Liver (tissue), 9 donors: ENCODE measurements around the gene PDCD5. TPM values are rescaled to one million over a fixed set of nuclear protein-coding genes. Genes with fewer than 3 reads are reported as not detected.
"Not testable (repeated sequence)": the region's sequence is repeated elsewhere in the genome, so short reads cannot be mapped to it uniquely, and the experiment has no call there.

Experiments used
- DNase-seq: peaks from one replicate; pipeline ENCODE4 v3.0.0-alpha.2; 2017; ENCODE audit warnings: low spot score
- H3K27ac ChIP-seq, 2 donors: one replicate each; pipeline ENCODE4 v1.7.0; 2013; ENCODE audit warnings: inconsistent platforms in 2 of 2, low read length in 2 of 2, control low read depth in 1 of 2, low read depth in 1 of 2, mild to moderate bottlenecking in 1 of 2
- H3K27me3 ChIP-seq, 4 donors: one replicate each; pipeline versions ENCODE4 v1.6.1 to v1.7.0; 2013; ENCODE audit warnings: low read length in 3 of 4, inconsistent platforms in 1 of 4, mild to moderate bottlenecking in 1 of 4, moderate library complexity in 1 of 4; ENCODE audit not compliant: control insufficient read depth in 4 of 4, insufficient read depth in 4 of 4
- H3K36me3 ChIP-seq, 4 donors: one replicate each; pipeline versions ENCODE4 v1.6.1 to v1.7.0; 2013; ENCODE audit warnings: low read length in 3 of 4, mild to moderate bottlenecking in 3 of 4, low read depth in 1 of 4, moderate library complexity in 1 of 4; ENCODE audit not compliant: control insufficient read depth in 4 of 4, insufficient read depth in 3 of 4
- H3K4me1 ChIP-seq, 4 donors: one replicate each; pipeline versions ENCODE4 v1.6.1 to v1.7.0; 2013; ENCODE audit warnings: low read length in 3 of 4, mild to moderate bottlenecking in 3 of 4, moderate library complexity in 1 of 4; ENCODE audit not compliant: control insufficient read depth in 4 of 4, insufficient read depth in 4 of 4
- H3K4me3 ChIP-seq, 3 donors: one replicate each; pipeline versions ENCODE4 v1.6.1 to v1.7.0; 2013; ENCODE audit warnings: low read length in 3 of 3, control low read depth in 1 of 3, low read depth in 1 of 3, mild to moderate bottlenecking in 1 of 3
- H3K9ac ChIP-seq, 2 donors: one replicate each; pipeline ENCODE4 v1.7.0; 2013; ENCODE audit warnings: low read length in 2 of 2, mild to moderate bottlenecking in 2 of 2, moderate library complexity in 2 of 2, control low read depth in 1 of 2, low read depth in 1 of 2
- H3K9me3 ChIP-seq, 4 donors: one replicate each; pipeline versions ENCODE4 v1.6.1 to v1.7.0; 2013; ENCODE audit warnings: low read length in 3 of 4; ENCODE audit not compliant: control insufficient read depth in 4 of 4
- EGR1 ChIP-seq, 2 donors: IDR thresholded peaks; 2 replicates each; pipeline ENCODE4 v1.6.1; 2016 to 2018; ENCODE audit warnings: antibody characterized with exemption in 2 of 2, low read depth in 2 of 2
- FOXA1 ChIP-seq: IDR thresholded peaks from 2 replicates; pipeline ENCODE4 v1.6.1; 2016; ENCODE audit warnings: antibody characterized with exemption
- FOXA2 ChIP-seq: IDR thresholded peaks from 2 replicates; pipeline ENCODE4 v1.6.1; 2016; ENCODE audit warnings: antibody characterized with exemption
- GABPA ChIP-seq, 2 donors: IDR thresholded peaks in 1 of 2; conservative IDR thresholded peaks in 1 of 2; 2 replicates each; pipeline ENCODE4 v1.6.1; 2016; ENCODE audit warnings: antibody characterized with exemption in 2 of 2, mild to moderate bottlenecking in 1 of 2, moderate library complexity in 1 of 2
- HNF4A ChIP-seq, 2 donors: conservative IDR thresholded peaks; 2 replicates each; pipeline ENCODE4 v1.6.1; 2016; ENCODE audit warnings: antibody characterized with exemption in 2 of 2, mild to moderate bottlenecking in 2 of 2
- HNF4G ChIP-seq: IDR thresholded peaks from 2 replicates; pipeline ENCODE4 v1.6.1; 2016; ENCODE audit warnings: antibody characterized with exemption
- JUND ChIP-seq, 2 donors: IDR thresholded peaks; 2 replicates each; pipeline ENCODE4 v1.6.1; 2016; ENCODE audit warnings: antibody characterized with exemption in 2 of 2
- NR2F2 ChIP-seq: IDR thresholded peaks from 2 replicates; pipeline ENCODE4 v1.6.1; 2016; ENCODE audit warnings: antibody characterized with exemption
- RAD21 ChIP-seq, 2 donors: IDR thresholded peaks; 2 replicates each; pipeline ENCODE4 v1.6.1; 2016; ENCODE audit warnings: antibody characterized with exemption in 2 of 2, mild to moderate bottlenecking in 2 of 2
- RXRA ChIP-seq, 2 donors: IDR thresholded peaks; 2 replicates each; pipeline ENCODE4 v1.6.1; 2017 to 2018; ENCODE audit warnings: antibody characterized with exemption in 2 of 2, mild to moderate bottlenecking in 1 of 2
- SP1 ChIP-seq: IDR thresholded peaks from 2 replicates; pipeline ENCODE4 v1.6.1; 2018; ENCODE audit warnings: antibody characterized with exemption, mild to moderate bottlenecking
- TAF1 ChIP-seq: conservative IDR thresholded peaks from 2 replicates; pipeline ENCODE4 v1.6.1; 2016; ENCODE audit warnings: antibody characterized with exemption, mild to moderate bottlenecking
- YY1 ChIP-seq: IDR thresholded peaks from 2 replicates; pipeline ENCODE4 v1.6.1; 2016; ENCODE audit warnings: antibody characterized with exemption, mild to moderate bottlenecking
- WGBS: extraction: QIAGEN DNeasy Blood & Tissue Kit; methylation state at CpG from one replicate; pipeline ENCODE4 v1.1.7; 2013; 5-methylcytosine and 5-hydroxymethylcytosine counted together
- polyA plus RNA-seq, 2 donors: library from polyadenylated mRNA; stranded (reverse) in 1 of 2; unstranded in 1 of 2; fragments of 200-250 nt in 1 of 2; fragments of >200 nt in 1 of 2; fragmentation: Nextera tagmentation in 1 of 2; extraction: Ambion mirVana in 1 of 2; gene quantifications; one replicate each; pipeline versions ENCODE4 v1.2.1 to v1.2.3, GENCODE V29; 2013 to 2015
- total RNA-seq, 2 donors: library from RNA; depleted of rRNA; stranded (reverse); fragments of >200 nt; gene quantifications; one replicate each; pipeline ENCODE4 v1.2.3, GENCODE V29; 2014
- TF ChIP-seq, protein P1 (sequence below): IDR thresholded peaks from 2 replicates; pipeline ENCODE4 v1.6.1; 2016; ENCODE audit warnings: antibody characterized with exemption
- TF ChIP-seq, protein P2 (sequence below): IDR thresholded peaks from 2 replicates; pipeline ENCODE4 v1.6.1; 2016; ENCODE audit warnings: antibody characterized with exemption, mild to moderate bottlenecking
- TF ChIP-seq, protein P3 (sequence below): fragments of 150-350 bp; IDR thresholded peaks from 2 replicates; pipeline ENCODE4 v1.5.1; 2017; ENCODE audit warnings: improper control_type of control experiment, low read depth, low read length; ENCODE audit not compliant: missing input control
- TF ChIP-seq, protein P4 (sequence below): IDR thresholded peaks from 2 replicates; pipeline ENCODE4 v1.6.1; 2016; ENCODE audit warnings: antibody characterized with exemption
- TF ChIP-seq, protein P5 (sequence below): IDR thresholded peaks from 2 replicates; pipeline ENCODE4 v1.6.1; 2016; ENCODE audit warnings: antibody characterized with exemption
- donor health status: healthy.
- donor health status: healthy.
- donor health status: healthy.
- donor health status: healthy.
- donor health status: healthy.

The PDCD5 gene
- total and polyA plus RNA-seq, 4 donors: 25.4 to 90.8 (median 36.2) TPM

DNA sequence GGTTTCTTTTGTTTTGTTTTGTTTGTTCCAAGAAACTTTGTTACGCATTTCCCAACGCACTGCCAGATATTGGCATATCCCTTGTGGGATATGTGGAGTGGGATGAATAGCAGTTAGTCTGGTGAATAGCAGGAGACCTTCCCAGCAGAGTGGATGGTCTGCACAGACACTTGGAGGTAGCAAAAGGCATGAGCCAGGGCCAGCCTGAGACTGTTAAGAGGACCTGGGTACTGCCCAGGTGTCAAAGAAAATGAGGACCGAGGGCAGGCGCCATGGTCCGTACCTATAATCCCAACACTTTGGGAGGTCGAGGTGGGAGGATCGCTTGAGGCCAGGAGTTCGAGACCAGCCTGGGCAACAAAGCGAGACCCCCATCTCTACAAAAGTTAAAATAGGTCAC is 13.5 kb upstream of the PDCD5 start:
- no peak overlapping the region for H3K27ac ChIP-seq
- DNase-seq: no peak

DNA sequence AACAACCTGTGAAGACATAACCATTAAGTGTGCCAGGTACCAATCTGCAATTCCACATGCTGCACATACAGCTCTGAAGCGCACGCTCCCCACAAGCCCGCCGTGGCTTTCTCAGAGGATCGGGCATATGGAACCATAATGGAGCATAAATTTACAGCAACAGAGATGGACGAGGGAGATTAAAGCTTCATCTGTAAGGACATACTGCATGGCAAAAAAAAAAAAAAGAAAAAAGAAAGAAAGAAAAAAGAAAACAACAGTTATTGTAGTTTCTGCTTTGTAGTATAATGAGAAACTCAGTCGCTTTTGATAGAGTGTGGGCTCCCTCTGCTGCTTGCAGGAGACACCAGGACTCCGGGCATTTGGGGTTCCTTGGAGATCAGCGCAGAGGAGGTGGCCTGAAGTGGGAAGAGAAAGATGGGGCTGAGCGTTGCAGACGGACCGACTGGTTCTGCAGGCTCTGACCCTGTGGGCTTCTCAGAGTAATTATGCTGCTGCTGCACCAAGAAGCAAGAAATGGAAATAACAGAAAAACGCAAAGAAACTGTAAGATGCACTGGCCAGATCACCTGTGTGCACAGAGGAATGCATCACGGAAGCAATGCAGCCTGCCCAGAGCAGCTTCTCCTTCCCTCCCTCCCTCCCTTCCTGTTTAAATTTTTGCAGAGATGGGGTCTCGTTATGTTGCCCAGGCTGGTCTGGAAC is 10.8 kb upstream of the PDCD5 start:
- DNase-seq: peak; percentile 52
- Histone ChIP-seq H3K4me1 (no peaks in the 10 kb centered on the region), H3K9me3 (no peaks in the 10 kb centered on the region), H3K27me3 (peaks cover 0 to 5% (median 0%) of the 10 kb centered on the region in 4 donors), H3K36me3 (no peaks in the 10 kb centered on the region), H3K27ac (no peak overlapping the region), H3K9ac (no peak overlapping the region), H3K4me3 (no peak overlapping the region)
- TF ChIP-seq FOXA2: no peak
- TF ChIP-seq, protein P1, sequence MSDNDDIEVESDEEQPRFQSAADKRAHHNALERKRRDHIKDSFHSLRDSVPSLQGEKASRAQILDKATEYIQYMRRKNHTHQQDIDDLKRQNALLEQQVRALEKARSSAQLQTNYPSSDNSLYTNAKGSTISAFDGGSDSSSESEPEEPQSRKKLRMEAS: no peak
- no peak for TF ChIP-seq JUND (IDR thresholded peaks at IDR 0.05)
- TF ChIP-seq, protein P2, sequence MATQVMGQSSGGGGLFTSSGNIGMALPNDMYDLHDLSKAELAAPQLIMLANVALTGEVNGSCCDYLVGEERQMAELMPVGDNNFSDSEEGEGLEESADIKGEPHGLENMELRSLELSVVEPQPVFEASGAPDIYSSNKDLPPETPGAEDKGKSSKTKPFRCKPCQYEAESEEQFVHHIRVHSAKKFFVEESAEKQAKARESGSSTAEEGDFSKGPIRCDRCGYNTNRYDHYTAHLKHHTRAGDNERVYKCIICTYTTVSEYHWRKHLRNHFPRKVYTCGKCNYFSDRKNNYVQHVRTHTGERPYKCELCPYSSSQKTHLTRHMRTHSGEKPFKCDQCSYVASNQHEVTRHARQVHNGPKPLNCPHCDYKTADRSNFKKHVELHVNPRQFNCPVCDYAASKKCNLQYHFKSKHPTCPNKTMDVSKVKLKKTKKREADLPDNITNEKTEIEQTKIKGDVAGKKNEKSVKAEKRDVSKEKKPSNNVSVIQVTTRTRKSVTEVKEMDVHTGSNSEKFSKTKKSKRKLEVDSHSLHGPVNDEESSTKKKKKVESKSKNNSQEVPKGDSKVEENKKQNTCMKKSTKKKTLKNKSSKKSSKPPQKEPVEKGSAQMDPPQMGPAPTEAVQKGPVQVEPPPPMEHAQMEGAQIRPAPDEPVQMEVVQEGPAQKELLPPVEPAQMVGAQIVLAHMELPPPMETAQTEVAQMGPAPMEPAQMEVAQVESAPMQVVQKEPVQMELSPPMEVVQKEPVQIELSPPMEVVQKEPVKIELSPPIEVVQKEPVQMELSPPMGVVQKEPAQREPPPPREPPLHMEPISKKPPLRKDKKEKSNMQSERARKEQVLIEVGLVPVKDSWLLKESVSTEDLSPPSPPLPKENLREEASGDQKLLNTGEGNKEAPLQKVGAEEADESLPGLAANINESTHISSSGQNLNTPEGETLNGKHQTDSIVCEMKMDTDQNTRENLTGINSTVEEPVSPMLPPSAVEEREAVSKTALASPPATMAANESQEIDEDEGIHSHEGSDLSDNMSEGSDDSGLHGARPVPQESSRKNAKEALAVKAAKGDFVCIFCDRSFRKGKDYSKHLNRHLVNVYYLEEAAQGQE: no peak
- no peak for TF ChIP-seq GABPA (IDR thresholded peaks at IDR 0.05 in 1 of 2, conservative IDR thresholded peaks at IDR 0.05 in 1 of 2)
- no peak for TF ChIP-seq EGR1 (IDR thresholded peaks at IDR 0.05; ENCODE audit: low read depth in 2 of 2)
- peak; percentile 87 to 88 for TF ChIP-seq RAD21 (IDR thresholded peaks at IDR 0.05)
- TF ChIP-seq RXRA (IDR thresholded peaks at IDR 0.05): no peak
- TF ChIP-seq, protein P3, sequence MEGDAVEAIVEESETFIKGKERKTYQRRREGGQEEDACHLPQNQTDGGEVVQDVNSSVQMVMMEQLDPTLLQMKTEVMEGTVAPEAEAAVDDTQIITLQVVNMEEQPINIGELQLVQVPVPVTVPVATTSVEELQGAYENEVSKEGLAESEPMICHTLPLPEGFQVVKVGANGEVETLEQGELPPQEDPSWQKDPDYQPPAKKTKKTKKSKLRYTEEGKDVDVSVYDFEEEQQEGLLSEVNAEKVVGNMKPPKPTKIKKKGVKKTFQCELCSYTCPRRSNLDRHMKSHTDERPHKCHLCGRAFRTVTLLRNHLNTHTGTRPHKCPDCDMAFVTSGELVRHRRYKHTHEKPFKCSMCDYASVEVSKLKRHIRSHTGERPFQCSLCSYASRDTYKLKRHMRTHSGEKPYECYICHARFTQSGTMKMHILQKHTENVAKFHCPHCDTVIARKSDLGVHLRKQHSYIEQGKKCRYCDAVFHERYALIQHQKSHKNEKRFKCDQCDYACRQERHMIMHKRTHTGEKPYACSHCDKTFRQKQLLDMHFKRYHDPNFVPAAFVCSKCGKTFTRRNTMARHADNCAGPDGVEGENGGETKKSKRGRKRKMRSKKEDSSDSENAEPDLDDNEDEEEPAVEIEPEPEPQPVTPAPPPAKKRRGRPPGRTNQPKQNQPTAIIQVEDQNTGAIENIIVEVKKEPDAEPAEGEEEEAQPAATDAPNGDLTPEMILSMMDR: peak; percentile 57
- TF ChIP-seq, protein P4, sequence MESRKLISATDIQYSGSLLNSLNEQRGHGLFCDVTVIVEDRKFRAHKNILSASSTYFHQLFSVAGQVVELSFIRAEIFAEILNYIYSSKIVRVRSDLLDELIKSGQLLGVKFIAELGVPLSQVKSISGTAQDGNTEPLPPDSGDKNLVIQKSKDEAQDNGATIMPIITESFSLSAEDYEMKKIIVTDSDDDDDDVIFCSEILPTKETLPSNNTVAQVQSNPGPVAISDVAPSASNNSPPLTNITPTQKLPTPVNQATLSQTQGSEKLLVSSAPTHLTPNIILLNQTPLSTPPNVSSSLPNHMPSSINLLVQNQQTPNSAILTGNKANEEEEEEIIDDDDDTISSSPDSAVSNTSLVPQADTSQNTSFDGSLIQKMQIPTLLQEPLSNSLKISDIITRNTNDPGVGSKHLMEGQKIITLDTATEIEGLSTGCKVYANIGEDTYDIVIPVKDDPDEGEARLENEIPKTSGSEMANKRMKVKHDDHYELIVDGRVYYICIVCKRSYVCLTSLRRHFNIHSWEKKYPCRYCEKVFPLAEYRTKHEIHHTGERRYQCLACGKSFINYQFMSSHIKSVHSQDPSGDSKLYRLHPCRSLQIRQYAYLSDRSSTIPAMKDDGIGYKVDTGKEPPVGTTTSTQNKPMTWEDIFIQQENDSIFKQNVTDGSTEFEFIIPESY: no peak
- no peak for TF ChIP-seq YY1
- TF ChIP-seq TAF1: no peak
- TF ChIP-seq, protein P5, sequence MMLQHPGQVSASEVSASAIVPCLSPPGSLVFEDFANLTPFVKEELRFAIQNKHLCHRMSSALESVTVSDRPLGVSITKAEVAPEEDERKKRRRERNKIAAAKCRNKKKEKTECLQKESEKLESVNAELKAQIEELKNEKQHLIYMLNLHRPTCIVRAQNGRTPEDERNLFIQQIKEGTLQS: no peak
- TF ChIP-seq NR2F2: no peak
- no peak for TF ChIP-seq HNF4G
- no peak for TF ChIP-seq SP1
- TF ChIP-seq HNF4A (conservative IDR thresholded peaks at IDR 0.05): no peak
- WGBS: 39% methylated on average over 15 of the region's 15 CpGs

More for the DNA sequence above, 13.5 kb upstream of the PDCD5 start:
- 93% methylated on average over 9 of the region's 9 CpGs for WGBS
- no peak overlapping the region for H3K4me3 ChIP-seq
- H3K9ac ChIP-seq: no peak overlapping the region
- peaks cover 0 to 5% (median 0%) of the 10 kb centered on the region in 4 donors for H3K27me3 ChIP-seq
- H3K9me3 ChIP-seq: no peaks in the 10 kb centered on the region
- H3K36me3 ChIP-seq: no peaks in the 10 kb centered on the region
- no peaks in the 10 kb centered on the region for H3K4me1 ChIP-seq
- TF ChIP-seq FOXA1 (no peak), GABPA (IDR thresholded peaks at IDR 0.05 in 1 of 2, conservative IDR thresholded peaks at IDR 0.05 in 1 of 2) (no peak), FOXA2 (no peak), EGR1 (IDR thresholded peaks at IDR 0.05; ENCODE audit: low read depth in 2 of 2) (no peak), HNF4G (no peak), HNF4A (conservative IDR thresholded peaks at IDR 0.05) (no peak), NR2F2 (no peak), SP1 (no peak)

DNA sequence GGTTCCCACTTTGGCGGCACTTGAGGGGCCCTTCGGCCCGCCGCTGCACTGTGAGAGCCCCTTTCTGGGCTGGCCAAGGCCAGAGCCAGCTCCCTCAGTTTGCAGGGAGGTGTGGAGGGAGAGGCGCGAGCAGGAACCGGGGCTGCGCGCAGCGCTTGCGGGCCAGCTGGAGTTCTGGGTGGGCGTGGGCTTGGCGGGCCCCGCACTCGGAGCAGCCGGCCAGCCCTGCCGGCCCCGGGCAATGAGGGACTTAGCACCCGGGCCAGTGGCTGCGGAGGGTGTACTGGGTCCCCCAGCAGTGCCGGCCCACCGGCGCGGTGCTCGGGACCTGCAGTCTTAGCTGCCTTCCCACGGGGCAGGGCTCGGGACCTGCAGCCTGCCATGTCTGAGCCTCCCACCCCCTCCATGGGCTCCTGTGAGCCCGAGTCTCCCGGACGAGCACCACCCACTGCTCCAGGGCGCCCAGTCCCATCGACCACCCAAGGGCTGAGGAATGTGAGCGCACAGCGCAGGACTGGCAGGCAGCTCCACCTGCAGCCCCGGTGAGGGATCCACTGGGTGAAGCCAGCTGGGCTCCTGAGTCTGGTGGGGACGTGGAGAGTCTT is 9.4 kb upstream of the PDCD5 start:
- not testable (repeated sequence) for H3K27ac ChIP-seq, H3K4me1 ChIP-seq, H3K4me3 ChIP-seq, H3K36me3 ChIP-seq, H3K27me3 ChIP-seq, H3K9ac ChIP-seq, DNase-seq, H3K9me3 ChIP-seq
- 85% methylated on average over 30 of the region's 36 CpGs for WGBS
